ENCODE measurements around the gene AMOTL1. TPM values are rescaled to one million over a fixed set of nuclear protein-coding genes. Genes with fewer than 3 reads are reported as not detected.

AMOTL1 gene
- polyA plus RNA-seq, 4 donors: 0.81 to 16.5 (median 3.7) TPM

GRCh38 chr11:94739331-94739730 is 28.8 kb upstream of the AMOTL1 start:
- FAIRE-seq: no peak
- Histone ChIP-seq H3K27ac (ENCODE audit: low read depth in 1 of 3, low read length in 2 of 3) (no peak overlapping the region), H3K36me3 (ENCODE audit: control insufficient read depth in 3 of 3, insufficient read depth in 2 of 3, low read depth in 1 of 3, low read length in 3 of 3) (no peaks in the 10 kb centered on the region), H3K4me3 (ENCODE audit: low read depth in 1 of 3, low read length in 3 of 3) (no peak overlapping the region), H3K27me3 (ENCODE audit: control insufficient read depth in 3 of 3, insufficient read depth in 3 of 3, low read length in 3 of 3) (peaks cover 0 to 31% (median 11%) of the 10 kb centered on the region in 3 donors), H3K4me1 (ENCODE audit: control insufficient read depth in 3 of 3, insufficient read depth in 2 of 3, low read depth in 1 of 3, low read length in 2 of 3) (peaks cover 0 to 30% (median 0%) of the 10 kb centered on the region in 3 donors), H3K9me3 (ENCODE audit: control insufficient read depth in 2 of 2, insufficient read depth in 1 of 2, low read depth in 1 of 2, low read length in 1 of 2) (no peaks in the 10 kb centered on the region)
- no peak for DNase-seq
- 67 to 75% (median 68%) methylated on average over 2 of the region's 2 CpGs for WGBS, 3 donors

- no peaks in the 10 kb centered on the region for H3K9me3 ChIP-seq (ENCODE audit: control insufficient read depth in 2 of 2, insufficient read depth in 1 of 2, low read depth in 1 of 2, low read length in 1 of 2)
- H3K36me3 ChIP-seq (ENCODE audit: control insufficient read depth in 3 of 3, insufficient read depth in 2 of 3, low read depth in 1 of 3, low read length in 3 of 3): no peaks in the 10 kb centered on the region
- 1 to 2% (median 2%) methylated on average over 57 to 82 of the region's 82 CpGs for WGBS, 3 donors
- peaks cover 0 to 22% (median 0%) of the 10 kb centered on the region in 3 donors for H3K4me1 ChIP-seq (ENCODE audit: control insufficient read depth in 3 of 3, insufficient read depth in 2 of 3, low read depth in 1 of 3, low read length in 2 of 3)
- FAIRE-seq (no peak), DNase-seq (peak in 1 of 2 donors; percentile 48)
- H3K27ac ChIP-seq (ENCODE audit: low read depth in 1 of 3, low read length in 2 of 3): no peak overlapping the region
- H3K27me3 ChIP-seq (ENCODE audit: control insufficient read depth in 3 of 3, insufficient read depth in 3 of 3, low read length in 3 of 3): peaks cover 0 to 31% (median 11%) of the 10 kb centered on the region in 3 donors
- H3K4me3 ChIP-seq (ENCODE audit: low read depth in 1 of 3, low read length in 3 of 3): peak overlapping the region in 2 of 3 donors; percentile 12 to 47
These were observed 27.8 kb upstream of the AMOTL1 start for GRCh38 chr11:94740083-94741021.

- 0 to 3% (median 1%) methylated on average over 33 to 35 of the region's 35 CpGs for WGBS, 3 donors
- FAIRE-seq: no peak
- Histone ChIP-seq H3K36me3 (ENCODE audit: control insufficient read depth in 3 of 3, insufficient read depth in 2 of 3, low read depth in 1 of 3, low read length in 3 of 3) (no peaks in the 10 kb centered on the region), H3K27ac (ENCODE audit: low read depth in 1 of 3, low read length in 2 of 3) (no peak overlapping the region), H3K27me3 (ENCODE audit: control insufficient read depth in 3 of 3, insufficient read depth in 3 of 3, low read length in 3 of 3) (peaks cover 0 to 31% (median 11%) of the 10 kb centered on the region in 3 donors), H3K9me3 (ENCODE audit: control insufficient read depth in 2 of 2, insufficient read depth in 1 of 2, low read depth in 1 of 2, low read length in 1 of 2) (no peaks in the 10 kb centered on the region), H3K4me1 (ENCODE audit: control insufficient read depth in 3 of 3, insufficient read depth in 2 of 3, low read depth in 1 of 3, low read length in 2 of 3) (peaks cover 0 to 18% (median 0%) of the 10 kb centered on the region in 3 donors), H3K4me3 (ENCODE audit: low read depth in 1 of 3, low read length in 3 of 3) (peak overlapping the region in 2 of 3 donors; percentile 12 to 47)
- DNase-seq: peak; percentile 38 to 71
These were observed 27.0 kb upstream of the AMOTL1 start for GRCh38 chr11:94741022-94741679.

- H3K36me3 ChIP-seq (ENCODE audit: control insufficient read depth in 3 of 3, insufficient read depth in 2 of 3, low read depth in 1 of 3, low read length in 3 of 3): no peaks in the 10 kb centered on the region
These were observed 25.5 kb upstream of the AMOTL1 start for GRCh38 chr11:94742665-94743064.

GRCh38 chr11:94746721-94747120 is 21.4 kb upstream of the AMOTL1 start:
- no peak for FAIRE-seq

More at GRCh38 chr11:94742665-94743064, 25.5 kb upstream of the AMOTL1 start:
- no peak overlapping the region for H3K27ac ChIP-seq (ENCODE audit: low read depth in 1 of 3, low read length in 2 of 3)
- peaks cover 0 to 31% (median 11%) of the 10 kb centered on the region in 3 donors for H3K27me3 ChIP-seq (ENCODE audit: control insufficient read depth in 3 of 3, insufficient read depth in 3 of 3, low read length in 3 of 3)
- 90 to 92% (median 90%) methylated on average over 2 of the region's 2 CpGs for WGBS, 3 donors
- peaks cover 0 to 22% (median 3%) of the 10 kb centered on the region in 3 donors for H3K4me1 ChIP-seq (ENCODE audit: control insufficient read depth in 3 of 3, insufficient read depth in 2 of 3, low read depth in 1 of 3, low read length in 2 of 3)
- H3K9me3 ChIP-seq (ENCODE audit: control insufficient read depth in 2 of 2, insufficient read depth in 1 of 2, low read depth in 1 of 2, low read length in 1 of 2): no peaks in the 10 kb centered on the region
- H3K4me3 ChIP-seq (ENCODE audit: low read depth in 1 of 3, low read length in 3 of 3): no peak overlapping the region
- FAIRE-seq (no peak), DNase-seq (no peak)

GRCh38 chr11:94747146-94747545 is 21.0 kb upstream of the AMOTL1 start:
- Histone ChIP-seq H3K4me3 (ENCODE audit: low read depth in 1 of 3, low read length in 3 of 3) (no peak overlapping the region), H3K36me3 (ENCODE audit: control insufficient read depth in 3 of 3, insufficient read depth in 2 of 3, low read depth in 1 of 3, low read length in 3 of 3) (no peaks in the 10 kb centered on the region), H3K9me3 (ENCODE audit: control insufficient read depth in 2 of 2, insufficient read depth in 1 of 2, low read depth in 1 of 2, low read length in 1 of 2) (no peaks in the 10 kb centered on the region), H3K27ac (ENCODE audit: low read depth in 1 of 3, low read length in 2 of 3) (peak overlapping the region in 1 of 3 donors; percentile 31), H3K4me1 (ENCODE audit: control insufficient read depth in 3 of 3, insufficient read depth in 2 of 3, low read depth in 1 of 3, low read length in 2 of 3) (peaks cover 0 to 11% (median 3%) of the 10 kb centered on the region in 3 donors), H3K27me3 (ENCODE audit: control insufficient read depth in 3 of 3, insufficient read depth in 3 of 3, low read length in 3 of 3) (peaks cover 0 to 2% (median 0%) of the 10 kb centered on the region in 3 donors)
- FAIRE-seq (no peak), DNase-seq (no peak)

More at GRCh38 chr11:94746721-94747120, 21.4 kb upstream of the AMOTL1 start:
- Histone ChIP-seq H3K27ac (ENCODE audit: low read depth in 1 of 3, low read length in 2 of 3) (peak overlapping the region in 1 of 3 donors; percentile 31), H3K4me1 (ENCODE audit: control insufficient read depth in 3 of 3, insufficient read depth in 2 of 3, low read depth in 1 of 3, low read length in 2 of 3) (peaks cover 0 to 11% (median 3%) of the 10 kb centered on the region in 3 donors), H3K4me3 (ENCODE audit: low read depth in 1 of 3, low read length in 3 of 3) (no peak overlapping the region), H3K36me3 (ENCODE audit: control insufficient read depth in 3 of 3, insufficient read depth in 2 of 3, low read depth in 1 of 3, low read length in 3 of 3) (no peaks in the 10 kb centered on the region), H3K9me3 (ENCODE audit: control insufficient read depth in 2 of 2, insufficient read depth in 1 of 2, low read depth in 1 of 2, low read length in 1 of 2) (no peaks in the 10 kb centered on the region), H3K27me3 (ENCODE audit: control insufficient read depth in 3 of 3, insufficient read depth in 3 of 3, low read length in 3 of 3) (peaks cover 0 to 4% (median 0%) of the 10 kb centered on the region in 3 donors)
- 27 to 55% (median 32%) methylated on average over 3 of the region's 3 CpGs for WGBS, 3 donors
- peak; percentile 39 to 76 for DNase-seq

- FAIRE-seq (no peak), DNase-seq (no peak)
- H3K4me3 ChIP-seq (ENCODE audit: low read depth in 1 of 3, low read length in 3 of 3): no peak overlapping the region
- H3K9me3 ChIP-seq (ENCODE audit: control insufficient read depth in 2 of 2, insufficient read depth in 1 of 2, low read depth in 1 of 2, low read length in 1 of 2): no peaks in the 10 kb centered on the region
- WGBS, 3 donors: 86 to 95% (median 86%) methylated on average over 4 of the region's 4 CpGs
- H3K36me3 ChIP-seq (ENCODE audit: control insufficient read depth in 3 of 3, insufficient read depth in 2 of 3, low read depth in 1 of 3, low read length in 3 of 3): no peaks in the 10 kb centered on the region
- H3K4me1 ChIP-seq (ENCODE audit: control insufficient read depth in 3 of 3, insufficient read depth in 2 of 3, low read depth in 1 of 3, low read length in 2 of 3): peaks cover 0 to 11% (median 3%) of the 10 kb centered on the region in 3 donors
- H3K27ac ChIP-seq (ENCODE audit: low read depth in 1 of 3, low read length in 2 of 3): no peak overlapping the region
- H3K27me3 ChIP-seq (ENCODE audit: control insufficient read depth in 3 of 3, insufficient read depth in 3 of 3, low read length in 3 of 3): peaks cover 0 to 2% (median 0%) of the 10 kb centered on the region in 3 donors
These were observed 20.5 kb upstream of the AMOTL1 start for GRCh38 chr11:94747601-94748041.

GRCh38 chr11:94749369-94749768 is 18.8 kb upstream of the AMOTL1 start:
- Histone ChIP-seq H3K4me3 (ENCODE audit: low read depth in 1 of 3, low read length in 3 of 3) (no peak overlapping the region), H3K27ac (ENCODE audit: low read depth in 1 of 3, low read length in 2 of 3) (no peak overlapping the region), H3K9me3 (ENCODE audit: control insufficient read depth in 2 of 2, insufficient read depth in 1 of 2, low read depth in 1 of 2, low read length in 1 of 2) (no peaks in the 10 kb centered on the region), H3K4me1 (ENCODE audit: control insufficient read depth in 3 of 3, insufficient read depth in 2 of 3, low read depth in 1 of 3, low read length in 2 of 3) (peaks cover 0 to 11% (median 3%) of the 10 kb centered on the region in 3 donors), H3K27me3 (ENCODE audit: control insufficient read depth in 3 of 3, insufficient read depth in 3 of 3, low read length in 3 of 3) (no peaks in the 10 kb centered on the region), H3K36me3 (ENCODE audit: control insufficient read depth in 3 of 3, insufficient read depth in 2 of 3, low read depth in 1 of 3, low read length in 3 of 3) (no peaks in the 10 kb centered on the region)
- WGBS, 3 donors: 85 to 95% (median 92%) methylated on average over 4 of the region's 4 CpGs
- FAIRE-seq: no peak
- DNase-seq: no peak
